K562 (cell line): Measurements from ENCODE around the gene SLC16A14. TPM values are rescaled to one million over a fixed set of nuclear protein-coding genes. Genes with fewer than 3 reads are reported as not detected.

ENCODE experiments used
- DPF2 ChIP-seq: fragments of 450-650 bp; IDR thresholded peaks from 2 replicates; pipeline ENCODE4 v1.6.1; 2016
- HMG20B ChIP-seq: fragments of 250-450 bp; sonication (Bioruptor Pico); IDR thresholded peaks from 2 replicates; pipeline ENCODE4 v1.5.0; 2021; ENCODE audit warnings: mild to moderate bottlenecking
- MGA ChIP-seq: fragments of 450-650 bp; IDR thresholded peaks from 2 replicates; pipeline ENCODE4 v1.6.1; 2016; ENCODE audit warnings: mild to moderate bottlenecking, moderate library complexity
- MTA3 ChIP-seq: fragments of 450-650 bp; formaldehyde crosslinking; IDR thresholded peaks from 2 replicates; pipeline ENCODE4 v1.6.1; 2017; ENCODE audit warnings: mild to moderate bottlenecking, borderline replicate concordance
- PURB ChIP-seq: sonication (generic); formaldehyde crosslinking; IDR thresholded peaks from 2 replicates; pipeline ENCODE4 v1.9.0; 2021; ENCODE audit warnings: low read depth, mild to moderate bottlenecking, missing genetic modification reagents
- RERE ChIP-seq: sonication (generic); formaldehyde crosslinking; IDR thresholded peaks from 2 replicates; pipeline ENCODE4 v1.8.0; 2023; ENCODE audit warnings: missing genetic modification reagents, mild to moderate bottlenecking, borderline replicate concordance
- TFAP4 ChIP-seq: sonication (generic); formaldehyde crosslinking; IDR thresholded peaks from 2 replicates; pipeline ENCODE4 v1.8.0; 2022; ENCODE audit warnings: missing genetic modification reagents, mild to moderate bottlenecking, moderate library complexity, borderline replicate concordance
- polyA plus RNA-seq, 8 experiments: library from polyadenylated mRNA; depleted of rRNA in 4 of 8; stranded (reverse) in 5 of 8; unstranded in 3 of 8; fragments of >200 nt; fragmentation: Nextera tagmentation in 2 of 8; fragmentation: Illumina TruSeq in 1 of 8; extraction: Ambion mirVana in 2 of 8; extraction: Trizol in 1 of 8; gene quantifications; 2 replicates each; pipeline versions ENCODE4 v1.2.1 to v1.2.3, GENCODE V29; 2011 to 2014; ENCODE audit warnings: inconsistent platforms in 1 of 8, missing spikeins in 1 of 8
- total RNA-seq, 7 experiments: library from RNA; depleted of rRNA in 6 of 7; stranded (reverse); fragments of >200 nt in 6 of 7; fragmentation: Illumina TruSeq in 2 of 7; extraction: Trizol in 2 of 7; gene quantifications; 2 replicates each; pipeline versions ENCODE4 v1.2.1 to v1.2.3, GENCODE V29; 2011 to 2021; ENCODE audit warnings: low replicate concordance in 1 of 7

Gene SLC16A14
- total and polyA plus RNA-seq, 9 of the 15 experiments (the other 6 are each of a cell fraction or from before 2014, with no cell fraction given) = not detected

- TF ChIP-seq TFAP4 (CRISPR knock-in tag) (no peak), MGA (no peak), HMG20B (CRISPR knock-in tag) (no peak), RERE (CRISPR knock-in tag) (no peak), MTA3 (no peak), DPF2 (no peak), PURB (no peak)
Observed at GRCh38 chr2:230043461-230043860, 25.3 kb downstream of the SLC16A14 start (continued).
